Effector memory CD4-positive, alpha-beta T cell (primary cell): ENCODE data around the gene CFLAR.
"Not testable (repeated sequence)": the region's sequence is repeated elsewhere in the genome, so short reads cannot be mapped to it uniquely, and the experiment has no call there.

Experiments
- DNase-seq, 3 donors: peaks; one replicate each; pipeline ENCODE4 v3.0.0-alpha.2; 2020
- H3K27ac ChIP-seq: 2 replicates; pipeline ENCODE4 v1.7.0; 2013; ENCODE audit warnings: mild to moderate bottlenecking, low read length, moderate library complexity; ENCODE audit not compliant: insufficient read depth, poor library complexity, severe bottlenecking
- H3K27me3 ChIP-seq: replicated peaks from 2 replicates; pipeline ENCODE4 v1.7.0; 2013; ENCODE audit warnings: mild to moderate bottlenecking, low read length; ENCODE audit not compliant: insufficient read depth, control insufficient read depth, poor library complexity, severe bottlenecking
- H3K36me3 ChIP-seq: 2 replicates; pipeline ENCODE4 v1.7.0; 2013; ENCODE audit warnings: mild to moderate bottlenecking, low read length, moderate library complexity; ENCODE audit not compliant: control insufficient read depth, insufficient read depth
- H3K4me1 ChIP-seq: 2 replicates; pipeline ENCODE4 v1.7.0; 2013; ENCODE audit warnings: low read length, mild to moderate bottlenecking; ENCODE audit not compliant: control insufficient read depth, insufficient read depth, poor library complexity, severe bottlenecking
- H3K4me3 ChIP-seq: 2 replicates; pipeline ENCODE4 v1.7.0; 2013; ENCODE audit warnings: low read length, low read depth, mild to moderate bottlenecking; ENCODE audit not compliant: insufficient read depth, poor library complexity, severe bottlenecking
- H3K9me3 ChIP-seq: 2 replicates; pipeline ENCODE4 v1.7.0; 2013; ENCODE audit warnings: mild to moderate bottlenecking, low read length, moderate library complexity; ENCODE audit not compliant: control insufficient read depth

Gene CFLAR

GRCh38 chr2:201156640-201157039 is 40.7 kb downstream of the CFLAR start:
- Histone ChIP-seq H3K27ac (no peak overlapping the region), H3K9me3 (no peaks in the 10 kb centered on the region), H3K4me1 (peaks cover 8% of the 10 kb centered on the region), H3K36me3 (peaks cover 68% of the 10 kb centered on the region), H3K4me3 (no peak overlapping the region), H3K27me3 (no peaks in the 10 kb centered on the region)
- DNase-seq = no peak

- Histone ChIP-seq H3K9me3 (no peaks in the 10 kb centered on the region), H3K4me3 (no peak overlapping the region), H3K27me3 (no peaks in the 10 kb centered on the region), H3K27ac (peak overlapping the region; percentile 39), H3K4me1 (peaks cover 8% of the 10 kb centered on the region), H3K36me3 (peaks cover 72% of the 10 kb centered on the region)
- no peak for DNase-seq
These were observed 41.7 kb downstream of the CFLAR start for GRCh38 chr2:201157694-201158093.

DNA sequence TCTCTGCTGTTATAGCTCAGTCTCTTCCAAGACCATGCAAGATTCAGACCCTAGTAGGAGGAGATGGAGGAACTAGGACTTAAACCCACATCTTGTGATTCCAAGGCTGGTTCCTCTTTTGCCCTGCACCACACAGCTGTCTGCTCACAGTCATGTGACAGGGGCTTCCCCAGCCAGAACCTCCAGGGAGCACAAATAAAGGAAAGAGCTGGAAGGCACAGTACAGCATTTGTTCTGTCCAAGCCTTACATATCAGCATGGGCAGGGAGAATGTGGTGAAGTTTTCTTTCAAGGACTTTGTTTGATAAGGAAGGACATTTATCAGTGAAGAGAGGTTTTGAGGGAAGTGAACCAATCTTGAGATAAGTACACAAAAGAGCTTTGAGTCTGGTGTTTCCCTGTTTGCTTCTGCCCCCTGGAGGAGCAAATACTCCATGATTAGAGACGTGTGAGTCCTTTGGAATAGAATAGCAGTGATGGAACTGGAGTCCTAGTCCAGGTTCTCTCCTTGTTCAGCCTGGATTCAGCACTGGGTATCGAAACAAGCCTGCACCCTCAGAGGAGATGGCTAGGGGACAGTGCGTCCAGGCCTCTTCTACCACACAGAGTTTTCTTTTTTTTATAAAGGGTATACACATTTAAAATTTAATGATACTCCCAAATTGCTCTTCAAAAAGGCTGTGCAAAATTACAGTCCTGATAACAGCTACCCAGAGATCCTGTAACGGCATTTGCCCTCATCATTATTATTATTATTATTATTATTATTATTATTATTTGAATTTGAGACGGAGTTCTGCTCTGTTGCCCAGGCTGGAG is 42.4 kb downstream of the CFLAR start:
- H3K9me3 ChIP-seq = no peaks in the 10 kb centered on the region
- peak overlapping the region; percentile 39 for H3K27ac ChIP-seq
- DNase-seq = peak; percentile 18 to 41 (median 21)
- no peak overlapping the region for H3K4me3 ChIP-seq
- peaks cover 72% of the 10 kb centered on the region for H3K36me3 ChIP-seq
- H3K4me1 ChIP-seq = peaks cover 8% of the 10 kb centered on the region
- H3K27me3 ChIP-seq = no peaks in the 10 kb centered on the region

GRCh38 chr2:201164166-201164565 is 48.2 kb downstream of the CFLAR start:
- Histone ChIP-seq H3K27ac (no peak overlapping the region), H3K36me3 (peaks cover 65% of the 10 kb centered on the region)
- DNase-seq = no peak

DNA sequence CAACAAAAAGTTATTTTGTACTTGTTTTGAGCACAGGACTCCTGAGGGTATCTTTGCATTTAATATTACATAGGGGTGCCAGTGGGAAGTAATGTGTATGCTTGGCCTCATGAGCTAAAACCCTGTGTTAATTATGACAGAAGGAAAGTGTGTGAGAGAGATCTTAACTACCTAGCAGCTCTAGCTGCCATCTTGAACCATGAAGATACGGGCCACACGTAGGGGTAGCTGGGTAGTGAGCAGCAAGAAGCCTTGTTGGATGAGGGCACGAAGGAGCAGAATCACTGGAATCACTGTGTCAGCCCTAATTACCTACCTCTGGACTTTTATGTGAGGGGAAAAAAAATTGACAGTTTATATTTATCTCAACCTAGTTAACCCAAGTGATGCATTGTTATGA is 51.6 kb downstream of the CFLAR start:
- Histone ChIP-seq H3K27ac (no peak overlapping the region), H3K4me3 (no peak overlapping the region), H3K4me1 (no peaks in the 10 kb centered on the region), H3K27me3 (no peaks in the 10 kb centered on the region), H3K9me3 (peaks cover 3% of the 10 kb centered on the region), H3K36me3 (peaks cover 39% of the 10 kb centered on the region)
- DNase-seq = no peak

More at GRCh38 chr2:201164166-201164565, 48.2 kb downstream of the CFLAR start:
- H3K4me3 ChIP-seq = no peak overlapping the region
- H3K27me3 ChIP-seq = no peaks in the 10 kb centered on the region
- H3K9me3 ChIP-seq = peaks cover 3% of the 10 kb centered on the region
- H3K4me1 ChIP-seq = no peaks in the 10 kb centered on the region

DNA sequence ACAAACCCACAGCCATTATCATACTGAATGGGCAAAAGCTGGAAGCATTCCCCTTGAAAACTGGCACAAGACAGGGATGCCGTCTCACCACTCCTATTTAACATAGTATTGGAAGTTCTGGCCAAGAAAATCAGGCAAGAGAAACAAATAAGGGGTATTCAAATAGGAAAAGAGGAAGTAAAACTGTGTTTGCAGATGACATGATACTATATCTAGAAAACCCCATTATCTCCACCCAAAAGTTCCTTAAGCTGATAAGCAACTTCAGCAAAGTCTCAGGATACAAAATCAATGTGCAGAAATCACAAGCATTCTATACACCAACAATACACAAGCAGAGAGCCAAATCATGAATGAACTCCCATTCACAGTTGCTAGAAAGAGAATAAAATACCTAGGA is 52.5 kb downstream of the CFLAR start:
- not testable (repeated sequence) for H3K4me3 ChIP-seq, H3K27ac ChIP-seq, DNase-seq, H3K4me1 ChIP-seq, H3K9me3 ChIP-seq, H3K27me3 ChIP-seq
- peaks cover 29% of the 10 kb centered on the region for H3K36me3 ChIP-seq

DNA sequence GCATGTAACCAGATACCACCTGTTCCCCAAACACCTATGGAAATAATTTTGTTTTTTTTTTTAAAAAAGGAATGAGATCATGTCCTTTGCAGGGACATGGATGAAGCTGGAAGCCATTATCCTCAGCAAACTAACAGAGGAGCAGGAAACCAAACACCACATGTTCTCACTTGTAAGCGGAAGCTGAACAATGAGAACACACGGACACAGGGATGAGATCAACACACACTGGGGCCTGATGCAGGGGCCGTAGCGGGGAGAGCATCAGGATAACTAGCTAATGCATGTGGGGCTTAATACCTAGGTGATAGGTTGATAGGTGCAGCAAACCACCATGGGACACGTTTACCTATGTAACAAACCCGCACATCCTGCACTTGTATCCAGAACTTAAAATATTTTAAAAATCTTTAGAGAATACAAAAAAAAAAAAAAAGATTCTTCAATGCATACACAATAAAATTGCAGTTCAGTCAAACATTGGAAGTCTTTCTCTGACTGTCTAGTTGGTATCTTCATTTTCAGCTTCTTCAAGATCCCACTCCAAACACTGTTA is 55.4 kb downstream of the CFLAR start:
- DNase-seq = no peak
- peaks cover 12% of the 10 kb centered on the region for H3K36me3 ChIP-seq
- H3K9me3 ChIP-seq = peaks cover 3% of the 10 kb centered on the region
- no peak overlapping the region for H3K4me3 ChIP-seq
- H3K27me3 ChIP-seq = no peaks in the 10 kb centered on the region
- H3K4me1 ChIP-seq = no peaks in the 10 kb centered on the region
- no peak overlapping the region for H3K27ac ChIP-seq

DNA sequence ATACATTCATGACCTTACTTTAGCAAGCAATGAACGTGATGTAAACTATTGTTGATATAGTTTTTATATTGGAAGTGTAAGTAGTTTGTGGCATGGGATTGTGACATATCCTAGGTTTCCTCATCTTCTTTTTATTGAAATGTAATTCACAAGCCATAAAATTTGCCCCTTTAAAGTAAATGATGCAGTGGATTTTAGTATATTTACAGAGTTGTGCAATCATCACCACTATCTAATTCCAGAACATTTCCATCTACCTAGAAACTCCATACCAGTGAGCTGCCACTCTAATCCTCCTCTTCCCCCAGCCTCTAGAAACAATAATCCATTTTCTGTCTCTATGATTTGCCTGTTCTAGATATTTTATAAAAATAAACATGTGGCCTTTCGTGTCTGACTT is 56.3 kb downstream of the CFLAR start:
- no peak for DNase-seq
- no peaks in the 10 kb centered on the region for H3K27me3 ChIP-seq
- H3K27ac ChIP-seq = no peak overlapping the region
- H3K36me3 ChIP-seq = peaks cover 3% of the 10 kb centered on the region
- peaks cover 3% of the 10 kb centered on the region for H3K9me3 ChIP-seq
- no peak overlapping the region for H3K4me3 ChIP-seq
- no peaks in the 10 kb centered on the region for H3K4me1 ChIP-seq

DNA sequence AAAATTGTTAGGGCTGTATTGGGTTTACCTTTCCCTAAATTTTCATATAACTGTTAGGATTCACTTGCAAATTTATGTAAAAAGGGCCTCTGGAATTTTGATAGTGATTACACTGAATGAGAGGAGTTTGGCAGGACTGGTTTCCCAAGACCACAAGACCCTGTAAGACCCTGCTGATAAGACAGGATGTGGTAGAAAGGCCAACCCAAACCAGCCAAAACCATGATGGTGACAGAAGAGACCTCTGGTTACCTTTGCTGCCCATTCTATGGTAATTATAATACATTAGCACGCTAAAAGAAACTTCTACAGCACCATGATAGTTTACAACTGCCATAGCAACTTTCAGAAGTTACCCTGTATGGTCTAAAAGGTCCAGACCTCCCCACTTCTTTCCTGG is 58.7 kb downstream of the CFLAR start:
- Histone ChIP-seq H3K4me1 (no peaks in the 10 kb centered on the region), H3K27me3 (no peaks in the 10 kb centered on the region), H3K9me3 (no peaks in the 10 kb centered on the region), H3K36me3 (no peaks in the 10 kb centered on the region), H3K27ac (no peak overlapping the region), H3K4me3 (no peak overlapping the region)
- DNase-seq = no peak

DNA sequence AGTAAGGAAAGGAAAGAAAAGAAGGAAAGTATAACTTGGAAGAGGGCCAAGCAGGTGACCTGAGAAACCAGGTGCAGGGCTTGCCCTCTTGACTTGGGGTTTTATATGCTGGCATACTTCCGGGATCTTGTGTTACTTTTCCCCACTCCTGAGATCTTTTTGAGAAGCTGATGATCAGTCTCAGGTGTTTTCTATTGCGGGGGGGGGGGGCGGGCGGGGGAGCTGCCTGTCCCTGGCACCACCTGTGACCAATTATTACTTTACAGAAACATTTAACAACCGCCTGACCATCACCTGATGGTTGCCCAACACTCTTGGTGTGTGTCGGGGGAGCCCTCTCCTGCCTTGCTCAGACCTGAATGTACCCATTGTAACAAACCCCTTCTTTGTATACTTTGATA is 60.1 kb downstream of the CFLAR start:
- H3K27me3 ChIP-seq = no peaks in the 10 kb centered on the region
- no peak overlapping the region for H3K27ac ChIP-seq
- H3K4me1 ChIP-seq = no peaks in the 10 kb centered on the region
- no peaks in the 10 kb centered on the region for H3K36me3 ChIP-seq
- H3K9me3 ChIP-seq = no peaks in the 10 kb centered on the region
- H3K4me3 ChIP-seq = no peak overlapping the region
- no peak for DNase-seq
